Parathyroid adenoma (tissue), 2 donors: ENCODE measurements around the gene RUNDC1.
"Not testable (repeated sequence)": the region's sequence is repeated elsewhere in the genome, so short reads cannot be mapped to it uniquely, and the experiment has no call there.

ENCODE experiments used
- H2AFZ ChIP-seq: fragments of 300-600 bp; sonication (generic); one replicate; pipeline ENCODE4 v1.7.0; 2017; ENCODE audit warnings: antibody characterized with exemption, mild to moderate bottlenecking
- H3K27ac ChIP-seq: fragments of 300-600 bp; sonication (generic); one replicate; pipeline ENCODE4 v1.7.0; 2017
- H3K27me3 ChIP-seq: fragments of 300-600 bp; sonication (generic); one replicate; pipeline ENCODE4 v1.7.0; 2017; ENCODE audit warnings: low read length; ENCODE audit not compliant: control insufficient read depth, insufficient read depth
- H3K36me3 ChIP-seq: fragments of 300-600 bp; sonication (generic); one replicate; pipeline ENCODE4 v1.7.0; 2017; ENCODE audit warnings: low read length; ENCODE audit not compliant: control insufficient read depth, insufficient read depth
- H3K4me1 ChIP-seq: fragments of 300-600 bp; sonication (generic); one replicate; pipeline ENCODE4 v1.7.0; 2017; ENCODE audit warnings: control low read depth
- H3K4me2 ChIP-seq: fragments of 300-600 bp; sonication (generic); one replicate; pipeline ENCODE4 v1.7.0; 2017; ENCODE audit warnings: low read length
- H3K4me3 ChIP-seq: fragments of 300-600 bp; sonication (generic); one replicate; pipeline ENCODE4 v1.7.0; 2017; ENCODE audit warnings: low read depth, low read length
- H3K79me2 ChIP-seq: fragments of 300-600 bp; sonication (generic); one replicate; pipeline ENCODE4 v1.7.0; 2017; ENCODE audit warnings: control low read depth
- H3K9ac ChIP-seq: fragments of 300-600 bp; sonication (generic); one replicate; pipeline ENCODE4 v1.7.0; 2017; ENCODE audit warnings: mild to moderate bottlenecking
- H3K9me3 ChIP-seq: fragments of 300-600 bp; sonication (generic); one replicate; pipeline ENCODE4 v1.7.0; 2017; ENCODE audit warnings: low read length; ENCODE audit not compliant: control insufficient read depth
- CTCF ChIP-seq: fragments of 300-600 bp; sonication (generic); IDR thresholded peaks from one replicate; pipeline ENCODE4 v1.7.0; 2017; ENCODE audit warnings: antibody characterized with exemption, mild to moderate bottlenecking
- donor health status: primary hyperparathyroidism.

Gene RUNDC1

GRCh38 chr17:42997390-42997983, 17.1 kb downstream of the RUNDC1 start:
- H3K4me1 ChIP-seq, result peaks cover 12% of the 10 kb centered on the region
- H3K27ac ChIP-seq, result peak overlapping the region; percentile 87
- H3K9me3 ChIP-seq, result no peaks in the 10 kb centered on the region
- no peaks in the 10 kb centered on the region for H3K36me3 ChIP-seq
- no peaks in the 10 kb centered on the region for H3K27me3 ChIP-seq
- H3K4me2 ChIP-seq, result peak overlapping the region; percentile 5
- no peak for TF ChIP-seq CTCF
- no peak overlapping the region for H3K9ac ChIP-seq
- peaks cover 11% of the 10 kb centered on the region for H3K79me2 ChIP-seq
- H2AFZ ChIP-seq, result peak overlapping the region; percentile 63
- H3K4me3 ChIP-seq, result peak overlapping the region; percentile 76

- Histone ChIP-seq H3K4me1 (peaks cover 12% of the 10 kb centered on the region), H3K79me2 (peaks cover 11% of the 10 kb centered on the region), H3K4me2 (peak within 1 kb of the TSS; percentile 70), H3K36me3 (no peaks in the 10 kb centered on the region), H2AFZ (peak within 1 kb of the TSS; percentile 83), H3K27ac (peak within 1 kb of the TSS; percentile 87), H3K9me3 (no peaks in the 10 kb centered on the region), H3K4me3 (peak within 1 kb of the TSS; percentile 76), H3K9ac (peak within 1 kb of the TSS; percentile 32), H3K27me3 (no peaks in the 10 kb centered on the region)
- peak; percentile 93 for TF ChIP-seq CTCF
Observed at GRCh38 chr17:42997984-42998938, 17.9 kb downstream of the RUNDC1 start, which contains the start of gene RPL27. TSS of gene RPL27 (plus strand) at chr17:42998419. CDS start at chr17:42998751, 332 bp downstream.

- Histone ChIP-seq H3K9ac (peak overlapping the region; percentile 32), H3K27me3 (no peaks in the 10 kb centered on the region), H3K36me3 (no peaks in the 10 kb centered on the region), H3K4me2 (peak overlapping the region; percentile 70), H2AFZ (peak overlapping the region; percentile 83), H3K79me2 (peaks cover 11% of the 10 kb centered on the region), H3K27ac (peak overlapping the region; percentile 87), H3K4me1 (peaks cover 12% of the 10 kb centered on the region), H3K9me3 (no peaks in the 10 kb centered on the region), H3K4me3 (peak overlapping the region; percentile 76)
- TF ChIP-seq CTCF, result no peak
Observed at GRCh38 chr17:42999003-42999525, 18.7 kb downstream of the RUNDC1 start.

- Histone ChIP-seq H3K79me2 (peaks cover 11% of the 10 kb centered on the region), H3K4me1 (peaks cover 12% of the 10 kb centered on the region)
- H3K9me3 ChIP-seq, H3K36me3 ChIP-seq, H3K27ac ChIP-seq, H3K4me3 ChIP-seq, H3K9ac ChIP-seq, H2AFZ ChIP-seq, H3K4me2 ChIP-seq, H3K27me3 ChIP-seq: not testable (repeated sequence)
Observed at GRCh38 chr17:43000894-43001293, 20.5 kb downstream of the RUNDC1 start.

GRCh38 chr17:43003542-43004172, 23.3 kb downstream of the RUNDC1 start:
- Histone ChIP-seq H3K36me3 (no peaks in the 10 kb centered on the region), H3K79me2 (peaks cover 11% of the 10 kb centered on the region), H3K27me3 (no peaks in the 10 kb centered on the region), H3K4me3 (no peak overlapping the region), H3K4me1 (peaks cover 15% of the 10 kb centered on the region), H3K9ac (no peak overlapping the region), H2AFZ (no peak overlapping the region), H3K4me2 (no peak overlapping the region), H3K27ac (no peak overlapping the region), H3K9me3 (no peaks in the 10 kb centered on the region)
- TF ChIP-seq CTCF, result no peak
